Measurements from ENCODE around the gene SLIT1.

SLIT1 gene

GRCh38 chr10:97150013-97150595 lies 35.7 kb downstream of the SLIT1 start:
- TF ChIP-seq TAF1 (IDR thresholded peaks at IDR 0.05; ENCODE audit: borderline replicate concordance, insufficient read depth, low read length) (no peak), SIN3A (IDR thresholded peaks at IDR 0.05; ENCODE audit: borderline replicate concordance, insufficient read depth, low read length) (no peak), FOXP2 (optimal IDR thresholded peaks at IDR 0.05; ENCODE audit: borderline replicate concordance, extremely low read depth, extremely low read length, insufficient read depth) (no peak)
- TF ChIP-seq, protein P1, sequence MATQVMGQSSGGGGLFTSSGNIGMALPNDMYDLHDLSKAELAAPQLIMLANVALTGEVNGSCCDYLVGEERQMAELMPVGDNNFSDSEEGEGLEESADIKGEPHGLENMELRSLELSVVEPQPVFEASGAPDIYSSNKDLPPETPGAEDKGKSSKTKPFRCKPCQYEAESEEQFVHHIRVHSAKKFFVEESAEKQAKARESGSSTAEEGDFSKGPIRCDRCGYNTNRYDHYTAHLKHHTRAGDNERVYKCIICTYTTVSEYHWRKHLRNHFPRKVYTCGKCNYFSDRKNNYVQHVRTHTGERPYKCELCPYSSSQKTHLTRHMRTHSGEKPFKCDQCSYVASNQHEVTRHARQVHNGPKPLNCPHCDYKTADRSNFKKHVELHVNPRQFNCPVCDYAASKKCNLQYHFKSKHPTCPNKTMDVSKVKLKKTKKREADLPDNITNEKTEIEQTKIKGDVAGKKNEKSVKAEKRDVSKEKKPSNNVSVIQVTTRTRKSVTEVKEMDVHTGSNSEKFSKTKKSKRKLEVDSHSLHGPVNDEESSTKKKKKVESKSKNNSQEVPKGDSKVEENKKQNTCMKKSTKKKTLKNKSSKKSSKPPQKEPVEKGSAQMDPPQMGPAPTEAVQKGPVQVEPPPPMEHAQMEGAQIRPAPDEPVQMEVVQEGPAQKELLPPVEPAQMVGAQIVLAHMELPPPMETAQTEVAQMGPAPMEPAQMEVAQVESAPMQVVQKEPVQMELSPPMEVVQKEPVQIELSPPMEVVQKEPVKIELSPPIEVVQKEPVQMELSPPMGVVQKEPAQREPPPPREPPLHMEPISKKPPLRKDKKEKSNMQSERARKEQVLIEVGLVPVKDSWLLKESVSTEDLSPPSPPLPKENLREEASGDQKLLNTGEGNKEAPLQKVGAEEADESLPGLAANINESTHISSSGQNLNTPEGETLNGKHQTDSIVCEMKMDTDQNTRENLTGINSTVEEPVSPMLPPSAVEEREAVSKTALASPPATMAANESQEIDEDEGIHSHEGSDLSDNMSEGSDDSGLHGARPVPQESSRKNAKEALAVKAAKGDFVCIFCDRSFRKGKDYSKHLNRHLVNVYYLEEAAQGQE (IDR thresholded peaks at IDR 0.05; ENCODE audit: insufficient read depth in 1 of 2, low read depth in 2 of 2, low read length in 2 of 2) = 0 out of 4 replicates have a peak, but pooled peaks of 1 of the 2 experiments have one; percentile 14

DNA sequence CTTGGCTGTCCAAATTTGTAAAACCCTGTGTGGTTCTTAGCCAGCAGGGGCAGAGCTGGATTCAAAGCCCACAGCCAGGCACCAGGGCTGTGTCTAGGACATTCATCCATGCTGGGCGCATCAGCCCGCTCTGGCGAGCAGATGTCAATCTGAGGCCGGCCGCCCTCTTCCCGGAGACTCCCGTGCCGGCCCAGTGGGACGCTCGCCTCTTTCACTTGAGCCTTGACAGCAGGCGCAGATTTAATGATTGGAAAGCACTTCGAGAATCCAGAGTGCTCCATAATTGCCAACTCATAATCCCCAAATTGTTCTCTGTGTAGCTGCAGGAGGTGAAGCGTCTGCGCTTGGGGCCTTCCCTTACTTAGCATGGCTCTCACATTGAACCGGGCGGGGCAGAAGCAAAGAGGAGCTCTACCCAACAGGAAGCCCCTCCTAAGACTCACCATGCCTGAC lies 36.7 kb downstream of the SLIT1 start:
- TF ChIP-seq, protein P1 (IDR thresholded peaks at IDR 0.05; ENCODE audit: insufficient read depth in 1 of 2, low read depth in 2 of 2, low read length in 2 of 2) = no peak

- no peak for TF ChIP-seq POLR2AphosphoS5 (IDR thresholded peaks at IDR 0.05; ENCODE audit: low read depth, low read length)
- TF ChIP-seq, protein P1 (IDR thresholded peaks at IDR 0.05; ENCODE audit: insufficient read depth in 1 of 2, low read depth in 2 of 2, low read length in 2 of 2) = no peak
These were observed 41.5 kb downstream of the SLIT1 start for GRCh38 chr10:97144297-97144696.

GRCh38 chr10:97142834-97143233 lies 42.9 kb downstream of the SLIT1 start:
- TF ChIP-seq, protein P1 (IDR thresholded peaks at IDR 0.05; ENCODE audit: insufficient read depth in 1 of 2, low read depth in 2 of 2, low read length in 2 of 2) = no peak
- no peak for TF ChIP-seq FOXP2 (optimal IDR thresholded peaks at IDR 0.05; ENCODE audit: borderline replicate concordance, extremely low read depth, extremely low read length, insufficient read depth)
- TF ChIP-seq POLR2AphosphoS5 (IDR thresholded peaks at IDR 0.05; ENCODE audit: low read depth, low read length) = no peak
- no peak for TF ChIP-seq TAF1 (IDR thresholded peaks at IDR 0.05; ENCODE audit: borderline replicate concordance, insufficient read depth, low read length)
- TF ChIP-seq SIN3A (IDR thresholded peaks at IDR 0.05; ENCODE audit: borderline replicate concordance, insufficient read depth, low read length) = no peak

GRCh38 chr10:97140902-97141745 lies 44.6 kb downstream of the SLIT1 start:
- TF ChIP-seq FOXP2 (optimal IDR thresholded peaks at IDR 0.05; ENCODE audit: borderline replicate concordance, extremely low read depth, extremely low read length, insufficient read depth) = no peak
- no peak for TF ChIP-seq TAF1 (IDR thresholded peaks at IDR 0.05; ENCODE audit: borderline replicate concordance, insufficient read depth, low read length)
- TF ChIP-seq POLR2AphosphoS5 (IDR thresholded peaks at IDR 0.05; ENCODE audit: low read depth, low read length) = no peak
- TF ChIP-seq, protein P1 (IDR thresholded peaks at IDR 0.05; ENCODE audit: insufficient read depth in 1 of 2, low read depth in 2 of 2, low read length in 2 of 2) = no peak
- no peak for TF ChIP-seq SIN3A (IDR thresholded peaks at IDR 0.05; ENCODE audit: borderline replicate concordance, insufficient read depth, low read length)
